Peyer's patch (tissue), 4 donors: Measurements from ENCODE around the gene ANO10. TPM values are rescaled to one million over a fixed set of nuclear protein-coding genes. Genes with fewer than 3 reads are reported as not detected.
"Not testable (repeated sequence)": the region's sequence is repeated elsewhere in the genome, so short reads cannot be mapped to it uniquely, and the experiment has no call there.

Source experiments
- DNase-seq, 3 donors: peaks; one replicate each; pipeline ENCODE4 v3.0.0-alpha.2; 2017 to 2019
- H3K27ac ChIP-seq, 4 donors: fragments of 200-600 bp; sonication (generic); one replicate each; pipeline ENCODE4 v1.5.1; 2016 to 2019
- H3K27me3 ChIP-seq, 2 donors: fragments of 200-600 bp; sonication (generic); one replicate each; pipeline ENCODE4 v1.5.1; 2019
- H3K36me3 ChIP-seq, 3 donors: fragments of 200-600 bp; sonication (generic); one replicate each; pipeline ENCODE4 v1.5.1; 2016 to 2019
- H3K4me1 ChIP-seq, 4 donors: fragments of 200-600 bp; sonication (generic); one replicate each; pipeline ENCODE4 v1.5.1; 2016 to 2019
- H3K4me3 ChIP-seq, 4 donors: fragments of 200-600 bp; sonication (generic); 1 replicate in 3 of 4; 2 replicates in 1 of 4; pipeline ENCODE4 v1.5.1; 2016 to 2019; ENCODE audit warnings: mild to moderate bottlenecking in 1 of 4
- H3K9me3 ChIP-seq, 4 donors: fragments of 200-600 bp; sonication (generic); one replicate each; pipeline ENCODE4 v1.5.1; 2016 to 2019; ENCODE audit warnings: mild to moderate bottlenecking in 1 of 4
- CTCF ChIP-seq, 6 experiments: fragments of 450-650 bp in 4 of 6; fragments of 200-600 bp in 2 of 6; sonication (generic) in 1 of 6; IDR thresholded peaks; one replicate each; pipeline ENCODE4 v1.5.1; 2017 to 2019; ENCODE audit warnings: antibody characterized with exemption in 6 of 6, mild to moderate bottlenecking in 3 of 6, moderate library complexity in 1 of 6
- POLR2A ChIP-seq, 2 donors: fragments of 450-650 bp; IDR thresholded peaks; one replicate each; pipeline ENCODE4 v1.5.1; 2017; ENCODE audit warnings: antibody characterized with exemption in 2 of 2, mild to moderate bottlenecking in 2 of 2, moderate library complexity in 2 of 2
- total RNA-seq, 4 donors: library from RNA; depleted of rRNA; stranded (reverse); fragments of >200 nt; gene quantifications; one replicate each; pipeline ENCODE4 v1.1.0, GENCODE V29; 2016

Gene ANO10
- total RNA-seq, 4 donors from 2014 or later = 33.8 to 110 (median 70.0) TPM

GRCh38 chr3:43582866-43583265, 38.9 kb downstream of the ANO10 start:
- Histone ChIP-seq H3K36me3 (peaks cover 0 to 8% (median 0%) of the 10 kb centered on the region in 3 donors), H3K27ac (no peak overlapping the region)
- TF ChIP-seq POLR2A (IDR thresholded peaks at IDR 0.05) (no peak), CTCF (IDR thresholded peaks at IDR 0.05) (no peak)

GRCh38 chr3:43581343-43581742, 40.5 kb downstream of the ANO10 start:
- no peak for DNase-seq
- Histone ChIP-seq H3K27ac (no peak overlapping the region), H3K4me1 (no peaks in the 10 kb centered on the region), H3K9me3 (no peaks in the 10 kb centered on the region), H3K27me3 (no peaks in the 10 kb centered on the region), H3K4me3 (no peak overlapping the region), H3K36me3 (peaks cover 0 to 19% (median 0%) of the 10 kb centered on the region in 3 donors)
- TF ChIP-seq POLR2A (IDR thresholded peaks at IDR 0.05) (no peak), CTCF (IDR thresholded peaks at IDR 0.05) (no peak)

More at GRCh38 chr3:43582866-43583265, 38.9 kb downstream of the ANO10 start:
- DNase-seq = no peak
- no peaks in the 10 kb centered on the region for H3K4me1 ChIP-seq
- no peaks in the 10 kb centered on the region for H3K27me3 ChIP-seq
- no peaks in the 10 kb centered on the region for H3K9me3 ChIP-seq
- no peak overlapping the region for H3K4me3 ChIP-seq

DNA sequence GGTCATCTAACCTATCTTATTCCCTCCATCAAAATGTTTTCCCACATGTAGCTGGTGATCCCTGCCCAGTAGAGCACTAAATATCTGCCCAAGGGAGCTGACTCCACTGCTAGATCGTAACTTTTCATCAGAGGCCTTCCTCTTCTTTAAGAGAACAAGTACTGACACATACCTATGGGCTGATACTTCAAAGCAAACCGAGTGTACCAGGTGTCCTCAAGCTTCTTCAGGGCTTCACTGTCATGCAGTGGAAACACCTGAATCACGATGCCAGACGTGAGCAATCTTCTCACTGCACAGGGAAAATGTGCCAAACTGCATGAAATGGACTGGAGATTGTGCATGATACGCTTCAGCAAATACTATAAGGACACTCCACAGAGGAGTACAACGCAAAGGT, 41.6 kb downstream of the ANO10 start:
- no peaks in the 10 kb centered on the region for H3K27me3 ChIP-seq
- no peak overlapping the region for H3K4me3 ChIP-seq
- DNase-seq = no peak
- no peaks in the 10 kb centered on the region for H3K4me1 ChIP-seq
- H3K27ac ChIP-seq = no peak overlapping the region
- H3K9me3 ChIP-seq = no peaks in the 10 kb centered on the region
- peaks cover 0 to 23% (median 0%) of the 10 kb centered on the region in 3 donors for H3K36me3 ChIP-seq
- no peak for TF ChIP-seq POLR2A (IDR thresholded peaks at IDR 0.05)
- no peak for TF ChIP-seq CTCF (IDR thresholded peaks at IDR 0.05)

GRCh38 chr3:43573576-43573975, 48.2 kb downstream of the ANO10 start:
- Histone ChIP-seq H3K36me3 (peaks cover 0 to 19% (median 0%) of the 10 kb centered on the region in 3 donors), H3K4me1 (no peaks in the 10 kb centered on the region), H3K27ac (no peak overlapping the region), H3K4me3 (no peak overlapping the region), H3K27me3 (no peaks in the 10 kb centered on the region), H3K9me3 (no peaks in the 10 kb centered on the region)
- DNase-seq = no peak
- TF ChIP-seq POLR2A (IDR thresholded peaks at IDR 0.05) (no peak), CTCF (IDR thresholded peaks at IDR 0.05) (no peak)

DNA sequence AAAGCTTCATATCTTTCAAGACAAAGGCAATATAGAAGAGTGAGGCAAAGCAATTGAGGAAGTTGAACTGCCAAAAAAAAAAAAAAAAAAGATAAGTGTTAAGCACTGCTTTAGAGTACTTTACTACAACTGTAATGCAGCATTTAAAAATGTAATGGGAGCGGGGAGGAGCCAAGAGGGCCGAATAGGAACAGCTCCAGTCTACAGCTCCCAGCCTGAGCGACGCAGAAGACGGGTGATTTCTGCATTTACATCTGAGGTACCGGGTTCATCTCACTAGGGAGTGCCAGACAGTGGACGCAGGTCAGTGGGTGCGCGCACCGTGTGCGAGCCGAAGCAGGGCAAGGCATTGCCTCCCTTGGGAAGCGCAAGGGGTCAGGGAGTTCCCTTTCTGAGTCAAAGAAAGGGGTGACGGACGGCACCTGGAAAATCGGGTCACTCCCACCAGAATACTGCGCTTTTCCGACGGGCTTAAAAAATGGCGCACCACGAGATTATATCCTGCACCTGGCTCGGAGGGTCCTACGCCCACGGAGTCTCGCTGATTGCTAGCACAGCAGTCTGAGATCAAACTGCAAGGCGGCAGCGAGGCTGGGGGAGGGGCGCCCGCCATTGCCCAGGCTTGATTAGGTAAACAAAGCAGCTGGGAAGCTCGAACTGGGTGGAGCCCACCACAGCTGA, 56.0 kb downstream of the ANO10 start:
- not testable (repeated sequence) for DNase-seq, H3K27me3 ChIP-seq, H3K4me3 ChIP-seq

GRCh38 chr3:43559961-43560360, 61.9 kb downstream of the ANO10 start:
- no peak for DNase-seq
- TF ChIP-seq POLR2A (IDR thresholded peaks at IDR 0.05) (no peak), CTCF (IDR thresholded peaks at IDR 0.05) (no peak)

More for the DNA sequence above, 56.0 kb downstream of the ANO10 start:
- H3K4me1 ChIP-seq, H3K9me3 ChIP-seq, H3K27ac ChIP-seq: not testable (repeated sequence)
- peaks cover 0 to 23% (median 0%) of the 10 kb centered on the region in 3 donors for H3K36me3 ChIP-seq

More at GRCh38 chr3:43559961-43560360, 61.9 kb downstream of the ANO10 start:
- H3K9me3 ChIP-seq = no peaks in the 10 kb centered on the region
- no peak overlapping the region for H3K27ac ChIP-seq
- H3K36me3 ChIP-seq = peaks cover 0 to 23% (median 0%) of the 10 kb centered on the region in 3 donors
- no peaks in the 10 kb centered on the region for H3K27me3 ChIP-seq
- H3K4me3 ChIP-seq = no peak overlapping the region
- no peaks in the 10 kb centered on the region for H3K4me1 ChIP-seq
